ENCODE data around the gene CNIH4.

DNA sequence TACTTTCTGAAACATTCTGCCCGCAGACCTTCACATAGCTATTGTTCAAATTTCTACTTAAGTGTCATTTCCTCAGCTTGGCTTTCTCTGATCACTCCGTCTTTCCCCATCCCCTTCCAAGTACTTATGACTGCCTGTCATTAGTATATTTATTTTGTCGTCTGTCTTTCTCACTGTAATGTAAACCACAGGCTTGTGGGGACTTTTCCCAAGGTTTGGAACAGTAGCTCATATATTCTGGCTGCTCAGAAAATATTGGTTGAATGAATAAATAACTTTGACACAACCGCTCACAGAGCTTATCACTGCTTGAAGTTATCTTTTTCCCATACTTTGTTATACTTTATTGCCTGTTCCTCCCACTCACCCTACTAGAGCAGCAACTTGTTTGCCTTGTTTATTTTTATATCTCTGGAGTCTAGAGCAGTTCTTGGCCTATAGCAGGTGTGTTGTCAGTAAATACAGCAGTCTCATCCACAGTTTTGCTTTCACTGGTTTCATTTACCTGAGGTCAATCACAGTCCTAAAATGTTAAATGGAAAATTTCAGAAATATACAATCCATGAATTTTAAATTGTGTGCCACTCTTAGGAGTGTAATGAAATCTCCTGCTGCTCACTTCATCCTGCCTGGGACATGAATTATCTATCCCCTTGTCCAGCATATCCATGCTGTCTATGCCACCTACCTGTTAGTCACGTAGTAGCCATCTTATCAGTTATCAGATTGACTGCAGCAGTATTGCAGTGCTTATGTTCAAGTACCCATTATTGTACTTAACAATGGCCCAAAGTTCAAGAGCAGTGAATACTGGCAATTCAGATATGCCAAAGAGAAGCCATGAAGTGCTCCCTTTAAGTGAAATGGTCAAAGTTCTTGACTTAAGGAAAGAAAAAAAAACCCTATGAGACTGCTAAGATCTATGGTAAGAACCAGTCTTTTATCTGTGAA lies 2.4 kb upstream of the CNIH4 start:
- TF ChIP-seq, protein P1, sequence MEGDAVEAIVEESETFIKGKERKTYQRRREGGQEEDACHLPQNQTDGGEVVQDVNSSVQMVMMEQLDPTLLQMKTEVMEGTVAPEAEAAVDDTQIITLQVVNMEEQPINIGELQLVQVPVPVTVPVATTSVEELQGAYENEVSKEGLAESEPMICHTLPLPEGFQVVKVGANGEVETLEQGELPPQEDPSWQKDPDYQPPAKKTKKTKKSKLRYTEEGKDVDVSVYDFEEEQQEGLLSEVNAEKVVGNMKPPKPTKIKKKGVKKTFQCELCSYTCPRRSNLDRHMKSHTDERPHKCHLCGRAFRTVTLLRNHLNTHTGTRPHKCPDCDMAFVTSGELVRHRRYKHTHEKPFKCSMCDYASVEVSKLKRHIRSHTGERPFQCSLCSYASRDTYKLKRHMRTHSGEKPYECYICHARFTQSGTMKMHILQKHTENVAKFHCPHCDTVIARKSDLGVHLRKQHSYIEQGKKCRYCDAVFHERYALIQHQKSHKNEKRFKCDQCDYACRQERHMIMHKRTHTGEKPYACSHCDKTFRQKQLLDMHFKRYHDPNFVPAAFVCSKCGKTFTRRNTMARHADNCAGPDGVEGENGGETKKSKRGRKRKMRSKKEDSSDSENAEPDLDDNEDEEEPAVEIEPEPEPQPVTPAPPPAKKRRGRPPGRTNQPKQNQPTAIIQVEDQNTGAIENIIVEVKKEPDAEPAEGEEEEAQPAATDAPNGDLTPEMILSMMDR (IDR thresholded peaks at IDR 0.05): no peak
- no peak for TF ChIP-seq POLR2A (IDR thresholded peaks at IDR 0.05)

Data from right lobe of liver (tissue), 4 donors.